HG03558 (cell line): ENCODE results near the gene SCD5.

Experiments
- ATAC-seq: cut with Tn5 transposase; IDR thresholded peaks from one replicate; pipeline ENCODE4 v1.9.1; 2021; ENCODE audit warnings: moderate number of reproducible peaks; ENCODE audit not compliant: unreplicated experiment; ENCODE audit errors: extremely low read depth

Gene SCD5

GRCh38 chr4:82610041-82610440 lies 188.6 kb downstream of the SCD5 start:
- ATAC-seq: no peak

- ATAC-seq: no peak
Measured at GRCh38 chr4:82606622-82607021, 192.0 kb downstream of the SCD5 start.

GRCh38 chr4:82604522-82604921 lies 194.1 kb downstream of the SCD5 start:
- ATAC-seq: no peak

GRCh38 chr4:82601242-82602015 lies 197.2 kb downstream of the SCD5 start:
- no peak for ATAC-seq

- ATAC-seq: no peak
Measured at GRCh38 chr4:82599336-82599735, 199.3 kb downstream of the SCD5 start.

GRCh38 chr4:82594456-82594855 lies 204.1 kb downstream of the SCD5 start:
- no peak for ATAC-seq

- ATAC-seq: no peak
Measured at GRCh38 chr4:82593411-82593810, 205.2 kb downstream of the SCD5 start.

GRCh38 chr4:82592639-82593038 lies 206.0 kb downstream of the SCD5 start:
- ATAC-seq: no peak

GRCh38 chr4:82591592-82591991 lies 207.0 kb downstream of the SCD5 start:
- ATAC-seq: no peak

GRCh38 chr4:82589756-82590155 lies 208.8 kb downstream of the SCD5 start:
- ATAC-seq: no peak

GRCh38 chr4:82588771-82589270 lies 209.8 kb downstream of the SCD5 start:
- ATAC-seq: no peak

GRCh38 chr4:82587826-82588540 lies 210.6 kb downstream of the SCD5 start:
- ATAC-seq: no peak

GRCh38 chr4:82585690-82586435 lies 212.7 kb downstream of the SCD5 start:
- no peak for ATAC-seq

- no peak for ATAC-seq
Measured at GRCh38 chr4:82584931-82585330, 213.7 kb downstream of the SCD5 start.

GRCh38 chr4:82583897-82584587 lies 214.6 kb downstream of the SCD5 start:
- ATAC-seq: no peak

- ATAC-seq: no peak
Measured at GRCh38 chr4:82579932-82580331, 218.7 kb downstream of the SCD5 start.
